Measurements from ENCODE around the gene CCDC188. TPM values are rescaled to one million over a fixed set of nuclear protein-coding genes. Genes with fewer than 3 reads are reported as not detected.

Gene CCDC188
- total and polyA plus RNA-seq, 2 of the 8 experiments (the other 6 are each of a cell fraction or from before 2014, with no cell fraction given), result not detected

DNA sequence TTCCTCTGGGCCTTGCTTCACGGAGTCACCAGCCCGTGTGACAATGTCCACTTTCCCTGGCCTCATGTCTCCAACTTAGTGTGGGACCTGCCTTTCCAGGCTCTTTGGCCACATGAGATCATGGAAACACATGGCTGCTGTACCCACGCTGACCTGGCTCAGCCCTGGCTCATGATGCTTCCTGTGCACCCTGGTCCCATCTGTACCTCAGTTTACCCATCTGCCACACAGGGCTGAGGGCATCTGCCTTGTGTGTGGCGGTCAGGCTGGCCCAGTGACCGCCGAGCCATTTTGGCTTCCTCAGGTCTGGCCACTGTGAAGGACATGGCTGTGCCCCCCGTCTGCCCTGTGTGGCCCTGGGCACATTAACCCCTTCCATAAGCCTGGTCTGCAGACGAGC lies 32.2 kb upstream of the CCDC188 start:
- Histone ChIP-seq H2BK12ac (ENCODE audit: low read depth, low read length) (no peak overlapping the region), H3K4ac (replicated peaks; ENCODE audit: insufficient read length, low read depth, low read length) (no peak overlapping the region), H2AFZ (ENCODE audit: low read length) (no peak overlapping the region), H3K79me1 (ENCODE audit: low read depth, low read length) (no peaks in the 10 kb centered on the region), H4K91ac (replicated peaks; ENCODE audit: insufficient read length, low read length) (peak overlapping the region; percentile 15), H3K4me2 (ENCODE audit: insufficient read depth in 1 of 2, low read depth in 2 of 2, low read length in 2 of 2) (no peak overlapping the region), H3K9me3 (ENCODE audit: insufficient read depth in 2 of 2, low read depth in 1 of 2, low read length in 1 of 2) (no peaks in the 10 kb centered on the region), H3K23ac (ENCODE audit: insufficient read length) (no peak overlapping the region), H3K18ac (ENCODE audit: extremely low read depth, low read length) (no peak overlapping the region), H3K36me3 (ENCODE audit: control insufficient read depth in 2 of 4, insufficient read depth in 4 of 4, low read length in 3 of 4) (no peaks in the 10 kb centered on the region), H3K79me2 (ENCODE audit: control insufficient read depth in 1 of 2, insufficient read depth in 2 of 2, low read length in 2 of 2) (no peaks in the 10 kb centered on the region), H3K9ac (replicated peaks in 1 of 4; ENCODE audit: extremely low read depth in 1 of 4, low read depth in 3 of 4, low read length in 3 of 4) (no peak overlapping the region), H3K4me1 (replicated peaks in 1 of 4; ENCODE audit: control insufficient read depth in 3 of 4, insufficient read depth in 4 of 4, low read length in 3 of 4) (peaks cover 0 to 4% (median 2%) of the 10 kb centered on the region in 4 experiments; a peak in 2 of 7 replicates), H2BK5ac (ENCODE audit: low read depth, low read length) (no peak overlapping the region), H2BK120ac (replicated peaks; ENCODE audit: low read depth, low read length) (no peak overlapping the region), H4K8ac (ENCODE audit: extremely low read depth, insufficient read depth, low read length) (no peak overlapping the region), H4K5ac (ENCODE audit: insufficient read length, low read depth, low read length) (no peak overlapping the region), H3K4me3 (ENCODE audit: extremely low read depth in 1 of 4, insufficient read depth in 2 of 4, low read depth in 3 of 4, low read length in 4 of 4) (no peak overlapping the region), H2AK5ac (ENCODE audit: low read depth, low read length) (no peak overlapping the region), H2BK15ac (ENCODE audit: low read length) (no peak overlapping the region), H4K20me1 (replicated peaks in 1 of 2; ENCODE audit: control insufficient read depth in 1 of 2, insufficient read depth in 2 of 2, low read length in 2 of 2) (peaks cover 0 to 2% of the 10 kb centered on the region in 2 experiments), H3K27me3 (replicated peaks in 1 of 4; ENCODE audit: control insufficient read depth in 3 of 4, extremely low read depth in 1 of 4, insufficient read depth in 3 of 4, low read length in 3 of 4) (no peaks in the 10 kb centered on the region), H2BK20ac (ENCODE audit: low read length) (no peak overlapping the region), H3K56ac (replicated peaks; ENCODE audit: insufficient read length, low read depth, low read length) (no peak overlapping the region), H3K27ac (ENCODE audit: low read depth, low read length) (no peak overlapping the region), H3K23me2 (ENCODE audit: low read depth, low read length) (no peaks in the 10 kb centered on the region), H3K14ac (ENCODE audit: insufficient read length) (no peak overlapping the region)
- FAIRE-seq, result no peak
- no peak for TF ChIP-seq BCL11A (IDR thresholded peaks at IDR 0.05; ENCODE audit: low read depth in 2 of 2, low read length in 2 of 2)
- no peak for TF ChIP-seq SIN3A (conservative IDR thresholded peaks at IDR 0.05 in 1 of 2, IDR thresholded peaks at IDR 0.05 in 1 of 2; ENCODE audit: low read depth in 1 of 2, low read length in 2 of 2)
- TF ChIP-seq TAF7 (optimal IDR thresholded peaks at IDR 0.05; ENCODE audit: borderline replicate concordance, low read depth, low read length), result no peak
- no peak for TF ChIP-seq RFX5 (IDR thresholded peaks at IDR 0.05; ENCODE audit: borderline replicate concordance, low read depth, low read length)
- ChIA-PET POLR2A (ENCODE audit: partially characterized antibody) (no interaction called here), CTCF (ENCODE audit: partially characterized antibody) (no interaction called here)
- no peak for DNase-seq (ENCODE audit: low read depth in 1 of 2, low spot score in 2 of 2)
- WGBS, 2 experiments (ENCODE audit: extremely low coverage in 1 of 2, insufficient coverage in 1 of 2, insufficient read length in 1 of 2, insufficient replicate concordance in 2 of 2, low coverage in 1 of 2, low lambda C conversion rate in 2 of 2, missing lambda C conversion rate in 1 of 2), result 89% methylated on average over 8 of the region's 8 CpGs; no CpG with 5 or more reads in 1 of the 2 experiments
